ENCODE data around the gene L3MBTL1. TPM values are rescaled to one million over a fixed set of nuclear protein-coding genes. Genes with fewer than 3 reads are reported as not detected.

Gene L3MBTL1
- total and polyA plus RNA-seq, 2 donors from 2014 or later: 4.8 to 16.2 TPM

- no peaks in the 10 kb centered on the region for H3K36me3 ChIP-seq (ENCODE audit: control insufficient read depth in 2 of 3, insufficient read depth in 3 of 3, low read length in 3 of 3)
- no peak for FAIRE-seq
- no peak overlapping the region for H3K4me3 ChIP-seq (ENCODE audit: low read length in 3 of 3)
- no peaks in the 10 kb centered on the region for H3K27me3 ChIP-seq (ENCODE audit: control insufficient read depth, insufficient read depth, low read length)
- H3K9ac ChIP-seq (ENCODE audit: low read length in 3 of 3): no peak overlapping the region
- no peak for DNase-seq
- intact Hi-C loops (cut with DNase I): no loop called here
- H3K27ac ChIP-seq (ENCODE audit: low read depth in 2 of 2, low read length in 2 of 2): no peak overlapping the region
- H3K9me3 ChIP-seq (ENCODE audit: control insufficient read depth in 2 of 3, insufficient read depth in 1 of 3, low read length in 3 of 3): no peaks in the 10 kb centered on the region
- no peak for TF ChIP-seq CTCF (IDR thresholded peaks at IDR 0.05; ENCODE audit: borderline replicate concordance, extremely low read depth, insufficient read depth)
- H3K4me1 ChIP-seq (ENCODE audit: control insufficient read depth in 2 of 3, insufficient read depth in 2 of 3, low read depth in 1 of 3, low read length in 3 of 3): peaks cover 0 to 3% (median 0%) of the 10 kb centered on the region in 3 donors
Observed at GRCh38 chr20:43540673-43541060, 33.2 kb downstream of the L3MBTL1 start.

GRCh38 chr20:43541214-43541613 is 33.7 kb downstream of the L3MBTL1 start:
- FAIRE-seq (no peak), DNase-seq (no peak)
- peaks cover 0 to 3% (median 0%) of the 10 kb centered on the region in 3 donors for H3K4me1 ChIP-seq (ENCODE audit: control insufficient read depth in 2 of 3, insufficient read depth in 2 of 3, low read depth in 1 of 3, low read length in 3 of 3)
- TF ChIP-seq CTCF (IDR thresholded peaks at IDR 0.05; ENCODE audit: borderline replicate concordance, extremely low read depth, insufficient read depth): no peak
- H3K36me3 ChIP-seq (ENCODE audit: control insufficient read depth in 2 of 3, insufficient read depth in 3 of 3, low read length in 3 of 3): no peaks in the 10 kb centered on the region
- no peak overlapping the region for H3K9ac ChIP-seq (ENCODE audit: low read length in 3 of 3)
- H3K27me3 ChIP-seq (ENCODE audit: control insufficient read depth, insufficient read depth, low read length): no peaks in the 10 kb centered on the region
- no peaks in the 10 kb centered on the region for H3K9me3 ChIP-seq (ENCODE audit: control insufficient read depth in 2 of 3, insufficient read depth in 1 of 3, low read length in 3 of 3)
- no peak overlapping the region for H3K27ac ChIP-seq (ENCODE audit: low read depth in 2 of 2, low read length in 2 of 2)
- no peak overlapping the region for H3K4me3 ChIP-seq (ENCODE audit: low read length in 3 of 3)
- intact Hi-C loops (cut with DNase I): no loop called here

DNA sequence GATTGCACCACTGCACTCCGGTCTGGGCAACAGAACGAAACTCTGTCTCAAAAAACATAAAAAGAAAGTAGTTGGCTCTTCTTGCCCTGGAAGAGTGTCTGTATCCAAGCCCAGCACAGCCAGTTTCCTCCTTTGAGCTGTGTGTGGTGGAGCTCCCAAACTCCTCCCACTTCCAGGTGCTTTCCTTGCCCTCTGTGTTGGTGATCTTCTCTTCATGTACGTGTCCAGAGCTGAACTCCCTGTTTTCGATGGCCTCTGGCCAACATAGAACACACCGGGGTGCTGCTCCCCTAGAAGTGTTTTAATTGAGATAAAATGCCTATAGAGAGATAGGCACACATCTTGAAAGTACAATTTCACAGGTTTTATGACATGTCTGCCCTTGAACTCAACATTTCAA is 34.7 kb downstream of the L3MBTL1 start:
- intact Hi-C loops (cut with DNase I): no loop called here
- no peaks in the 10 kb centered on the region for H3K36me3 ChIP-seq (ENCODE audit: control insufficient read depth in 2 of 3, insufficient read depth in 3 of 3, low read length in 3 of 3)
- no peak overlapping the region for H3K9ac ChIP-seq (ENCODE audit: low read length in 3 of 3)
- TF ChIP-seq CTCF (IDR thresholded peaks at IDR 0.05; ENCODE audit: borderline replicate concordance, extremely low read depth, insufficient read depth): no peak
- DNase-seq (no peak), FAIRE-seq (no peak)
- no peaks in the 10 kb centered on the region for H3K9me3 ChIP-seq (ENCODE audit: control insufficient read depth in 2 of 3, insufficient read depth in 1 of 3, low read length in 3 of 3)
- H3K27me3 ChIP-seq (ENCODE audit: control insufficient read depth, insufficient read depth, low read length): no peaks in the 10 kb centered on the region
- H3K4me1 ChIP-seq (ENCODE audit: control insufficient read depth in 2 of 3, insufficient read depth in 2 of 3, low read depth in 1 of 3, low read length in 3 of 3): peaks cover 0 to 3% (median 0%) of the 10 kb centered on the region in 3 donors
- no peak overlapping the region for H3K4me3 ChIP-seq (ENCODE audit: low read length in 3 of 3)
- H3K27ac ChIP-seq (ENCODE audit: low read depth in 2 of 2, low read length in 2 of 2): no peak overlapping the region

DNA sequence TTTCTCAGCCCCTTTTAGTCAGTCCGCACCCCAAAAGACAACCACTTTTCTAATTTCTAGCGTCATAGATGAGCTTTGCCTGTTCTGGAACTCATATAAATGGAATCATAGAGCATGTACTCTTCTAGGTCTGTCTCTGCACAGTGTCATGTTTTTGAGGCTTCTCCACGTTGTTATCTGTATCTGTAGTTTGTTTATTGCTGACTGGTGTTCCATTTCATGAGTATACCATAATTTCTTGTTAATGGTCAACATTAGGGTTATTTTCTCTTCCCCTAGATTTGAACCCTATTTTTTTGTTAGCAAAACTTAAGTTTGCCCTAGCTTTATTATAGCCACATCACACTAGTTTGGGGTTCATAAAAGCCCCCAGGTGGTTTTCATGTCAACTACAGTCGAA is 35.2 kb downstream of the L3MBTL1 start:
- Histone ChIP-seq H3K4me1 (ENCODE audit: control insufficient read depth in 2 of 3, insufficient read depth in 2 of 3, low read depth in 1 of 3, low read length in 3 of 3) (peaks cover 0 to 3% (median 0%) of the 10 kb centered on the region in 3 donors), H3K9me3 (ENCODE audit: control insufficient read depth in 2 of 3, insufficient read depth in 1 of 3, low read length in 3 of 3) (no peaks in the 10 kb centered on the region), H3K27ac (ENCODE audit: low read depth in 2 of 2, low read length in 2 of 2) (no peak overlapping the region), H3K4me3 (ENCODE audit: low read length in 3 of 3) (no peak overlapping the region), H3K27me3 (ENCODE audit: control insufficient read depth, insufficient read depth, low read length) (no peaks in the 10 kb centered on the region), H3K9ac (ENCODE audit: low read length in 3 of 3) (no peak overlapping the region), H3K36me3 (ENCODE audit: control insufficient read depth in 2 of 3, insufficient read depth in 3 of 3, low read length in 3 of 3) (no peaks in the 10 kb centered on the region)
- no peak for TF ChIP-seq CTCF (IDR thresholded peaks at IDR 0.05; ENCODE audit: borderline replicate concordance, extremely low read depth, insufficient read depth)
- FAIRE-seq: no peak
- DNase-seq: no peak
- intact Hi-C loops (cut with DNase I): no loop called here

All from kidney (tissue), 14 donors.